CD14-positive monocyte (primary cell): ENCODE data around the gene HK2. TPM values are rescaled to one million over a fixed set of nuclear protein-coding genes. Genes with fewer than 3 reads are reported as not detected.
A peak's percentile ranks its signal among the peaks of the same experiment; 100 is the strongest.

Experiments used
- DNase-seq, 3 donors: peaks; one replicate each; pipeline ENCODE4 v3.0.0-alpha.2; 2011 to 2022
- H2AFZ ChIP-seq: 2 replicates; pipeline ENCODE4 v1.6.0; 2012; ENCODE audit warnings: mild to moderate bottlenecking, low read depth, low read length, inconsistent platforms; ENCODE audit not compliant: insufficient read depth, poor library complexity, severe bottlenecking
- H3K27ac ChIP-seq, 2 donors: 1 replicate in 1 of 2; 2 replicates in 1 of 2; pipeline ENCODE4 v1.5.1; 2012 to 2013; ENCODE audit warnings: low read length in 2 of 2, control low read depth in 1 of 2, inconsistent platforms in 1 of 2, low read depth in 1 of 2, mild to moderate bottlenecking in 1 of 2
- H3K27me3 ChIP-seq, 2 donors: one replicate each; pipeline versions ENCODE4 v1.6.0 to v1.6.1; 2011 to 2013; ENCODE audit warnings: low read length in 2 of 2; ENCODE audit not compliant: control insufficient read depth in 2 of 2, insufficient read depth in 2 of 2
- H3K36me3 ChIP-seq, 2 donors: replicated peaks in 1 of 2; 1 replicate in 1 of 2; 2 replicates in 1 of 2; pipeline versions ENCODE4 v1.5.1 to v1.6.1; 2012 to 2013; ENCODE audit warnings: low read length in 2 of 2, control low read depth in 1 of 2, inconsistent platforms in 1 of 2, mild to moderate bottlenecking in 1 of 2; ENCODE audit not compliant: insufficient read depth in 2 of 2, control insufficient read depth in 1 of 2
- H3K4me1 ChIP-seq, 2 donors: 1 replicate in 1 of 2; 2 replicates in 1 of 2; pipeline versions ENCODE4 v1.5.1 to v1.6.1; 2012 to 2013; ENCODE audit warnings: low read length in 2 of 2, control low read depth in 1 of 2, inconsistent platforms in 1 of 2, mild to moderate bottlenecking in 1 of 2, moderate library complexity in 1 of 2; ENCODE audit not compliant: insufficient read depth in 2 of 2, control insufficient read depth in 1 of 2
- H3K4me2 ChIP-seq: replicated peaks from 2 replicates; pipeline ENCODE3; 2012; ENCODE audit warnings: low read length, moderate library complexity, mild to moderate bottlenecking; ENCODE audit not compliant: poor library complexity, severe bottlenecking; ENCODE audit errors: extremely low read depth
- H3K4me3 ChIP-seq, 3 experiments: fragments of 200-600 bp in 1 of 3; sonication (generic) in 1 of 3; replicated peaks in 1 of 3; 1 replicate in 2 of 3; 2 replicates in 1 of 3; pipeline ENCODE4 v1.5.1; 2011 to 2013; ENCODE audit warnings: low read length in 3 of 3, mild to moderate bottlenecking in 3 of 3, control low read depth in 2 of 3, low read depth in 2 of 3, inconsistent platforms in 1 of 3, moderate library complexity in 1 of 3
- H3K79me2 ChIP-seq: 2 replicates; pipeline ENCODE4 v1.6.0; 2012; ENCODE audit warnings: mild to moderate bottlenecking, control low read depth, inconsistent platforms, low read length, moderate library complexity; ENCODE audit not compliant: insufficient read depth
- H3K9ac ChIP-seq: 2 replicates; pipeline ENCODE4 v1.6.0; 2017; ENCODE audit warnings: low read length, mild to moderate bottlenecking; ENCODE audit not compliant: insufficient read depth, poor library complexity, severe bottlenecking
- H3K9me3 ChIP-seq, 2 donors: replicated peaks in 1 of 2; 1 replicate in 1 of 2; 2 replicates in 1 of 2; pipeline versions ENCODE4 v1.5.1 to v1.6.1; 2012 to 2013; ENCODE audit warnings: low read length in 2 of 2, control low read depth in 1 of 2; ENCODE audit not compliant: control insufficient read depth in 1 of 2, insufficient read depth in 1 of 2
- H4K20me1 ChIP-seq: 2 replicates; pipeline ENCODE4 v1.6.0; 2012; ENCODE audit warnings: mild to moderate bottlenecking, low read length, control low read depth, moderate library complexity; ENCODE audit not compliant: insufficient read depth
- H3K27ac Mint-ChIP-seq, 7 donors: one replicate each; pipeline ENCODE4 v1.8.0; 2020; ENCODE audit warnings: mild to moderate bottlenecking in 7 of 7, mixed read lengths in 7 of 7, moderate library complexity in 6 of 7, inconsistent platforms in 2 of 7
- H3K27me3 Mint-ChIP-seq, 3 donors: one replicate each; pipeline ENCODE4 v1.8.0; 2021 to 2022; ENCODE audit warnings: low read depth in 3 of 3, mild to moderate bottlenecking in 3 of 3, mixed read lengths in 3 of 3, moderate library complexity in 3 of 3, inconsistent platforms in 1 of 3
- H3K36me3 Mint-ChIP-seq, 2 donors: one replicate each; pipeline ENCODE4 v1.8.0; 2020; ENCODE audit warnings: mixed read lengths in 2 of 2, inconsistent platforms in 1 of 2, mild to moderate bottlenecking in 1 of 2
- H3K4me1 Mint-ChIP-seq: one replicate; pipeline ENCODE4 v1.8.0; 2020; ENCODE audit warnings: mild to moderate bottlenecking, mixed read lengths
- H3K4me3 Mint-ChIP-seq, 2 donors: one replicate each; pipeline ENCODE4 v1.8.0; 2020; ENCODE audit warnings: mild to moderate bottlenecking in 2 of 2, mixed read lengths in 2 of 2, moderate library complexity in 1 of 2
- H3K9me3 Mint-ChIP-seq, 7 donors: one replicate each; pipeline ENCODE4 v1.8.0; 2020 to 2022; ENCODE audit warnings: mixed read lengths in 7 of 7, mild to moderate bottlenecking in 6 of 7, moderate library complexity in 6 of 7, inconsistent platforms in 2 of 7
- CTCF ChIP-seq: fragments of 200-600 bp; IDR thresholded peaks from one replicate; pipeline ENCODE4 v1.8.0; 2022; ENCODE audit warnings: antibody characterized with exemption, mild to moderate bottlenecking
- WGBS: methylation state at CpG from one replicate; pipeline ENCODE4 v1.1.5; 2013; ENCODE audit warnings: missing lambda C conversion rate; ENCODE audit not compliant: insufficient coverage; 5-methylcytosine and 5-hydroxymethylcytosine counted together
- intact Hi-C, 2 donors: fragments of 100-400 bp; cut with micrococcal nuclease; formaldehyde crosslinking; loops; one replicate each; pipeline versions ENCODE4 v1.15.0 to v1.15.1; 2023
- polyA plus RNA-seq, 3 donors: library from polyadenylated mRNA; depleted of rRNA in 1 of 3; unstranded in 2 of 3; stranded (reverse) in 1 of 3; fragments of 300-500 nt in 2 of 3; fragments of >200 nt in 1 of 3; fragmentation: Illumina TruSeq in 2 of 3; gene quantifications; 1 replicate in 2 of 3; 2 replicates in 1 of 3; pipeline ENCODE4 v1.2.3, GENCODE V29; 2012 to 2021

Gene HK2
- polyA plus RNA-seq, 3 donors, result 20.3 to 46.7 (median 29.8) TPM

- Mint-ChIP-seq H3K4me3 (no peak overlapping the region), H3K9me3 (peaks cover 0 to 2% (median 0%) of the 10 kb centered on the region in 7 donors), H3K4me1 (peaks cover 56% of the 10 kb centered on the region), H3K27me3 (peaks cover 0 to 1% (median 0%) of the 10 kb centered on the region in 3 donors), H3K27ac (peak overlapping the region in 6 of 7 donors; percentile 3 to 54 (median 24)), H3K36me3 (peaks cover 69 to 93% of the 10 kb centered on the region in 2 donors)
- Histone ChIP-seq H3K27ac (peak overlapping the region in 1 of 2 donors; percentile 33), H3K36me3 (peaks cover 43 to 82% of the 10 kb centered on the region in 2 donors), H3K4me1 (peaks cover 26 to 40% of the 10 kb centered on the region in 2 donors), H2AFZ (no peak overlapping the region), H3K79me2 (peaks cover 100% of the 10 kb centered on the region), H3K9ac (no peak overlapping the region), H3K4me2 (no peak overlapping the region), H3K27me3 (no peaks in the 10 kb centered on the region), H3K9me3 (no peaks in the 10 kb centered on the region), H3K4me3 (no peak overlapping the region), H4K20me1 (peaks cover 99% of the 10 kb centered on the region)
- 13% methylated on average over 1 of the region's 3 CpGs for WGBS
- DNase-seq, result peak in 1 of 3 donors; percentile 11
- no peak for TF ChIP-seq CTCF
- intact Hi-C loops, result no loop called here
Measured at GRCh38 chr2:74858281-74858680, 24.4 kb downstream of the HK2 start.

GRCh38 chr2:74860079-74860478 lies 26.2 kb downstream of the HK2 start:
- H3K4me1 ChIP-seq, result peaks cover 43 to 58% of the 10 kb centered on the region in 2 donors
- no peak for DNase-seq
- no peak overlapping the region for H3K4me3 Mint-ChIP-seq
- H3K27me3 Mint-ChIP-seq, result peaks cover 0 to 1% (median 0%) of the 10 kb centered on the region in 3 donors
- H3K27ac ChIP-seq, result peak overlapping the region in 1 of 2 donors; percentile 47
- H3K9me3 Mint-ChIP-seq, result no peaks in the 10 kb centered on the region
- no peak overlapping the region for H3K9ac ChIP-seq
- no peak overlapping the region for H3K4me3 ChIP-seq
- no peak overlapping the region for H2AFZ ChIP-seq
- H3K27ac Mint-ChIP-seq, result peak overlapping the region in 4 of 7 donors; percentile 20 to 66 (median 51)
- H3K27me3 ChIP-seq, result no peaks in the 10 kb centered on the region
- H4K20me1 ChIP-seq, result peaks cover 100% of the 10 kb centered on the region
- peaks cover 100% of the 10 kb centered on the region for H3K79me2 ChIP-seq
- peaks cover 58 to 83% of the 10 kb centered on the region in 2 donors for H3K36me3 Mint-ChIP-seq
- peaks cover 70% of the 10 kb centered on the region for H3K4me1 Mint-ChIP-seq
- no peaks in the 10 kb centered on the region for H3K9me3 ChIP-seq
- WGBS, result 95% methylated on average over 2 of the region's 3 CpGs
- no peak overlapping the region for H3K4me2 ChIP-seq
- intact Hi-C loops, result no loop called here
- H3K36me3 ChIP-seq, result peaks cover 36 to 76% of the 10 kb centered on the region in 2 donors
- TF ChIP-seq CTCF, result no peak
